ENCODE data around the gene DSP. TPM values are rescaled to one million over a fixed set of nuclear protein-coding genes. Genes with fewer than 3 reads are reported as not detected.

DSP gene
- total and polyA plus RNA-seq, 2 of the 13 experiments (the other 11 are each of a cell fraction or from before 2014, with no cell fraction given) = 89.8 to 117 TPM

DNA sequence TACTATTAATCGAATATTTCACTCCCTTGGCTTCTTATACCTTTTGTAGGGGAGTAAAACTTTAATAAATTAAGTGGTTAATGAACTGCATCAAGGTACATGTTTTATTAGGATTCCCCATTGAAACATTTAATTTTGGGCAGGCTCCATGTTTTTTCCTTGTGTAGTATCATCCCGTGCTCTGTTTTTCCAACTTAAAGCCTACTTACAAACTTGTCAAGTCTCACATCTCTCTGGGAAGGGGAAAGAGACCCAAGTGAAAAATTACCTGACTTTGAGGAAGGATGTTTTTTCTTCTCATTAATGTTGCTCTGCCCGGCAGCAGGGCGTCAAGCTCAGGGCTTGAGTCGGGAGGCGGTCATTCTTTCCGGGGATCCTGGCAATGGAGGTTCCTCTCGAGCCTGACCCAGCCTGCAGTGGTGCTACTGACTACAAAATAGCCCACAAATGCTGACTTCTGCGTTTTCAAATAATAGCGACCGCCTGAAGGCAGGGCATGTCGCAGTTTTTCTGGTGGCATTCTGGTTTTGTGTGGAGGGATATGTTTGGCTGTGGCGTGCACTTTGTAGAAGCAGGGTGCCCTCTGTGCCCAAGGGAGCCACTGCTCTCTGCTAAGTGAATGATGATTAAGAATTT is 2.4 kb downstream of the DSP start (continued):
- no peak for TF ChIP-seq NR3C1 (CRISPR knock-in tag; IDR thresholded peaks at IDR 0.05)
- TF ChIP-seq, protein P1, sequence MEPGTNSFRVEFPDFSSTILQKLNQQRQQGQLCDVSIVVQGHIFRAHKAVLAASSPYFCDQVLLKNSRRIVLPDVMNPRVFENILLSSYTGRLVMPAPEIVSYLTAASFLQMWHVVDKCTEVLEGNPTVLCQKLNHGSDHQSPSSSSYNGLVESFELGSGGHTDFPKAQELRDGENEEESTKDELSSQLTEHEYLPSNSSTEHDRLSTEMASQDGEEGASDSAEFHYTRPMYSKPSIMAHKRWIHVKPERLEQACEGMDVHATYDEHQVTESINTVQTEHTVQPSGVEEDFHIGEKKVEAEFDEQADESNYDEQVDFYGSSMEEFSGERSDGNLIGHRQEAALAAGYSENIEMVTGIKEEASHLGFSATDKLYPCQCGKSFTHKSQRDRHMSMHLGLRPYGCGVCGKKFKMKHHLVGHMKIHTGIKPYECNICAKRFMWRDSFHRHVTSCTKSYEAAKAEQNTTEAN (CRISPR knock-in tag; conservative IDR thresholded peaks at IDR 0.05) = no peak
- 0 out of 2 replicates have a peak, but pooled peaks have one; percentile 27 for TF ChIP-seq MEF2D (CRISPR knock-in tag; IDR thresholded peaks at IDR 0.05)
- no peak for TF ChIP-seq ZFP36 (IDR thresholded peaks at IDR 0.05; ENCODE audit: borderline replicate concordance, low read depth, low read length, partially characterized antibody)
- TF ChIP-seq PAWR (CRISPR knock-in tag; IDR thresholded peaks at IDR 0.05; ENCODE audit: borderline replicate concordance) = no peak
- TF ChIP-seq CENPX (CRISPR knock-in tag; IDR thresholded peaks at IDR 0.05) = no peak
- TF ChIP-seq, protein P2, sequence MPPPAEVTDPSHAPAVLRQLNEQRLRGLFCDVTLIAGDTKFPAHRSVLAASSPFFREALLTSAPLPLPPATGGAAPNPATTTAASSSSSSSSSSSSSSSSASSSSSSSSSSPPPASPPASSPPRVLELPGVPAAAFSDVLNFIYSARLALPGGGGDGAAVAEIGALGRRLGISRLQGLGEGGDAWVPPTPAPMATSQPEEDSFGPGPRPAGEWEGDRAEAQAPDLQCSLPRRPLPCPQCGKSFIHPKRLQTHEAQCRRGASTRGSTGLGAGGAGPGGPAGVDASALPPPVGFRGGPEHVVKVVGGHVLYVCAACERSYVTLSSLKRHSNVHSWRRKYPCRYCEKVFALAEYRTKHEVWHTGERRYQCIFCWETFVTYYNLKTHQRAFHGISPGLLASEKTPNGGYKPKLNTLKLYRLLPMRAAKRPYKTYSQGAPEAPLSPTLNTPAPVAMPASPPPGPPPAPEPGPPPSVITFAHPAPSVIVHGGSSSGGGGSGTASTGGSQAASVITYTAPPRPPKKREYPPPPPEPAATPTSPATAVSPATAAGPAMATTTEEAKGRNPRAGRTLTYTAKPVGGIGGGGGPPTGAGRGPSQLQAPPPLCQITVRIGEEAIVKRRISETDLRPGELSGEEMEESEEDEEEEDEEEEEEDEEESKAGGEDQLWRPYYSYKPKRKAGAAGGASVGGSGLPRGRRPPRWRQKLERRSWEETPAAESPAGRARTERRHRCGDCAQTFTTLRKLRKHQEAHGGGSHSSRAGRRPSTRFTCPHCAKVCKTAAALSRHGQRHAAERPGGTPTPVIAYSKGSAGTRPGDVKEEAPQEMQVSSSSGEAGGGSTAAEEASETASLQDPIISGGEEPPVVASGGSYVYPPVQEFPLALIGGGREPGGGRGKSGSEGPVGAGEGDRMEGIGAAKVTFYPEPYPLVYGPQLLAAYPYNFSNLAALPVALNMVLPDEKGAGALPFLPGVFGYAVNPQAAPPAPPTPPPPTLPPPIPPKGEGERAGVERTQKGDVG (CRISPR knock-in tag; IDR thresholded peaks at IDR 0.05; ENCODE audit: borderline replicate concordance) = no peak
- 0 out of 2 replicates have a peak, but pooled peaks have one; percentile 76 for TF ChIP-seq PAF1 (CRISPR knock-in tag; IDR thresholded peaks at IDR 0.05)
- no peak for TF ChIP-seq TOE1 (CRISPR knock-in tag; IDR thresholded peaks at IDR 0.05)
- TF ChIP-seq PPARG (CRISPR knock-in tag; conservative IDR thresholded peaks at IDR 0.05) = no peak
- peak; percentile 22 for TF ChIP-seq TEAD3 (CRISPR knock-in tag; optimal IDR thresholded peaks at IDR 0.05; ENCODE audit: borderline replicate concordance)
- TF ChIP-seq, protein P3, sequence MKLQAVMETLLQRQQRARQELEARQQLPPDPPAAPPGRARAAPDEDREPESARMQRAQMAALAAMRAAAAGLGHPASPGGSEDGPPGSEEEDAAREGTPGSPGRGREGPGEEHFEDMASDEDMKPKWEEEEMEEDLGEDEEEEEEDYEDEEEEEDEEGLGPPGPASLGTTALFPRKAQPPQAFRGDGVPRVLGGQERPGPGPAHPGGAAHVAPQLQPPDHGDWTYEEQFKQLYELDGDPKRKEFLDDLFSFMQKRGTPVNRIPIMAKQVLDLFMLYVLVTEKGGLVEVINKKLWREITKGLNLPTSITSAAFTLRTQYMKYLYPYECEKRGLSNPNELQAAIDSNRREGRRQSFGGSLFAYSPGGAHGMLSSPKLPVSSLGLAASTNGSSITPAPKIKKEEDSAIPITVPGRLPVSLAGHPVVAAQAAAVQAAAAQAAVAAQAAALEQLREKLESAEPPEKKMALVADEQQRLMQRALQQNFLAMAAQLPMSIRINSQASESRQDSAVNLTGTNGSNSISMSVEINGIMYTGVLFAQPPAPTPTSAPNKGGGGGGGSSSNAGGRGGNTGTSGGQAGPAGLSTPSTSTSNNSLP (IDR thresholded peaks at IDR 0.05; ENCODE audit: low read depth, low read length) = no peak
- TF ChIP-seq, protein P4, sequence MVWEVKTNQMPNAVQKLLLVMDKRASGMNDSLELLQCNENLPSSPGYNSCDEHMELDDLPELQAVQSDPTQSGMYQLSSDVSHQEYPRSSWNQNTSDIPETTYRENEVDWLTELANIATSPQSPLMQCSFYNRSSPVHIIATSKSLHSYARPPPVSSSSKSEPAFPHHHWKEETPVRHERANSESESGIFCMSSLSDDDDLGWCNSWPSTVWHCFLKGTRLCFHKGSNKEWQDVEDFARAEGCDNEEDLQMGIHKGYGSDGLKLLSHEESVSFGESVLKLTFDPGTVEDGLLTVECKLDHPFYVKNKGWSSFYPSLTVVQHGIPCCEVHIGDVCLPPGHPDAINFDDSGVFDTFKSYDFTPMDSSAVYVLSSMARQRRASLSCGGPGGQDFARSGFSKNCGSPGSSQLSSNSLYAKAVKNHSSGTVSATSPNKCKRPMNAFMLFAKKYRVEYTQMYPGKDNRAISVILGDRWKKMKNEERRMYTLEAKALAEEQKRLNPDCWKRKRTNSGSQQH (CRISPR knock-in tag; IDR thresholded peaks at IDR 0.05; ENCODE audit: low read depth) = no peak
- TF ChIP-seq, protein P5, sequence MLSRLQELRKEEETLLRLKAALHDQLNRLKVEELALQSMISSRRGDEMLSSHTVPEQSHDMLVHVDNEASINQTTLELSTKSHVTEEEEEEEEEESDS (CRISPR knock-in tag; IDR thresholded peaks at IDR 0.05; ENCODE audit: borderline replicate concordance) = no peak
- no peak for TF ChIP-seq TCF12 (IDR thresholded peaks at IDR 0.05)
- no peak for TF ChIP-seq TCF12 (CRISPR knock-in tag; IDR thresholded peaks at IDR 0.05)
- TF ChIP-seq, protein P6, sequence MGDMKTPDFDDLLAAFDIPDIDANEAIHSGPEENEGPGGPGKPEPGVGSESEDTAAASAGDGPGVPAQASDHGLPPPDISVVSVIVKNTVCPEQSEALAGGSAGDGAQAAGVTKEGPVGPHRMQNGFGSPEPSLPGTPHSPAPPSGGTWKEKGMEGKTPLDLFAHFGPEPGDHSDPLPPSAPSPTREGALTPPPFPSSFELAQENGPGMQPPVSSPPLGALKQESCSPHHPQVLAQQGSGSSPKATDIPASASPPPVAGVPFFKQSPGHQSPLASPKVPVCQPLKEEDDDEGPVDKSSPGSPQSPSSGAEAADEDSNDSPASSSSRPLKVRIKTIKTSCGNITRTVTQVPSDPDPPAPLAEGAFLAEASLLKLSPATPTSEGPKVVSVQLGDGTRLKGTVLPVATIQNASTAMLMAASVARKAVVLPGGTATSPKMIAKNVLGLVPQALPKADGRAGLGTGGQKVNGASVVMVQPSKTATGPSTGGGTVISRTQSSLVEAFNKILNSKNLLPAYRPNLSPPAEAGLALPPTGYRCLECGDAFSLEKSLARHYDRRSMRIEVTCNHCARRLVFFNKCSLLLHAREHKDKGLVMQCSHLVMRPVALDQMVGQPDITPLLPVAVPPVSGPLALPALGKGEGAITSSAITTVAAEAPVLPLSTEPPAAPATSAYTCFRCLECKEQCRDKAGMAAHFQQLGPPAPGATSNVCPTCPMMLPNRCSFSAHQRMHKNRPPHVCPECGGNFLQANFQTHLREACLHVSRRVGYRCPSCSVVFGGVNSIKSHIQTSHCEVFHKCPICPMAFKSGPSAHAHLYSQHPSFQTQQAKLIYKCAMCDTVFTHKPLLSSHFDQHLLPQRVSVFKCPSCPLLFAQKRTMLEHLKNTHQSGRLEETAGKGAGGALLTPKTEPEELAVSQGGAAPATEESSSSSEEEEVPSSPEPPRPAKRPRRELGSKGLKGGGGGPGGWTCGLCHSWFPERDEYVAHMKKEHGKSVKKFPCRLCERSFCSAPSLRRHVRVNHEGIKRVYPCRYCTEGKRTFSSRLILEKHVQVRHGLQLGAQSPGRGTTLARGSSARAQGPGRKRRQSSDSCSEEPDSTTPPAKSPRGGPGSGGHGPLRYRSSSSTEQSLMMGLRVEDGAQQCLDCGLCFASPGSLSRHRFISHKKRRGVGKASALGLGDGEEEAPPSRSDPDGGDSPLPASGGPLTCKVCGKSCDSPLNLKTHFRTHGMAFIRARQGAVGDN (CRISPR knock-in tag; IDR thresholded peaks at IDR 0.05) = peak; percentile 56; the same call in 1 of the 2 replicates
